GM11168 (cell line): ENCODE measurements around the gene P2RY14.

Experiments used
- in situ Hi-C: fragments of 300-500 bp; cut with MboI; formaldehyde crosslinking; loops from one replicate; pipeline ENCODE4 v1.12.0; 2022; ENCODE audit warnings: low sequenced_read_pairs; ENCODE audit not compliant: unreplicated experiment

P2RY14 gene

GRCh38 chr3:151303751-151304150, 25.4 kb upstream of the P2RY14 start:
- in situ Hi-C loops, result no loop called here

DNA sequence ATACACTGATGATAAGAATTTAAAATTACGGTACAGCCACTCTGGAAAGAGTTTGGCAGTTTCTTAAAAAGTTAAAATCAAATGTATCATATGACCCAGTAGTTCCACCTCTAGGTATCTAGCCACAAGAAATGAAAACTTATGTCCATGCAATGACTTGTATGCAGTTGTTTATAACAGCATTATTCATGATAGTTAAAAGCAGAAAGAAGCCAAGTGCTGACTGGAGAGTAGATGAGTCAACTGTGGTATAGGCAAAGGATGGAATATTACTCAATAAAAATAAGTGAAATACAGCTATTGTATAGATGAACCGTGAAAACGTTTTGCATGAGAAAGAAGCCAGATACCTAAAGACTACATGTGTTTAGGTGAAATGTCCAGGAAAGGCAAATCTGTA, 23.4 kb upstream of the P2RY14 start:
- in situ Hi-C loops, result no loop called here

GRCh38 chr3:151300539-151300938, 22.2 kb upstream of the P2RY14 start:
- in situ Hi-C loops, result no loop called here

DNA sequence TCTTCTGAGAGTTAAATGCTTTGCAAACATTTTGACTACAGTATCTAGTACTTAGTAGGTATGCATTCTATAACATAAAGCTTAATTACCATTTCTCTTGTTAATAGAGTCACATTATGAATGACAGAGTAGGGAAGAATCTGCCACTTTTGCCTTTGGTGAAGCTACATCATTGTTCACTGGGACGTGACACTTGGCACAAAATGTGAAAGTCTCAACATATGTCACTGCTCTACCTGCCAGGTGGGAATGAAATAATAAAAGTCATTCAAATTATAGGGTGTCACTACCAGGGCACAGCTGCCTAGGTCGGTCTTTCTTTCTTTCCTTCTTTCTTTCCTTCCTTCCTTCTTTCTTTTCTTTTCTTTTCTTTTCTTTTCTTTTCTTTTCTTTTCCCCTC, 20.7 kb upstream of the P2RY14 start:
- in situ Hi-C loops, result no loop called here

DNA sequence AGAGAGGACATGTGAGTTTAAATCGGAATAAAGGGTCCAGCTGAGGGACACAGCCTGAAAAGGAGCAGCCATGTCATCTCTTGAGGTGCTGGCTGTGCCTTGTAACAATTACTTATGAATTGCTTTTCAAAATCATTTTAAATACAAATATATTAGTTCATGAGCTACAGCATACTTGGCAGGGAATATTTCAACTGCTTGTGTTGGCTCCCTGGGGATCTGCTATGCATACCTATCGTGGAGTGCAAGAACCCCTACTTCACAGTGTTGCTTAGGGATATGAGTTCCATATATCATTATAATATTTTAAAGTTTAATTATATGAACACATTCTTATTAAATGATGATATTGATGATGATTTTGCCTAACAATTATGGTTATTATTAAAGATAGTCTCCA, 19.1 kb upstream of the P2RY14 start:
- in situ Hi-C loops, result no loop called here

- in situ Hi-C loops, result no loop called here
Measured at GRCh38 chr3:151296226-151296625, 17.9 kb upstream of the P2RY14 start.

- in situ Hi-C loops, result no loop called here
Measured at GRCh38 chr3:151293127-151293526, 14.8 kb upstream of the P2RY14 start.

DNA sequence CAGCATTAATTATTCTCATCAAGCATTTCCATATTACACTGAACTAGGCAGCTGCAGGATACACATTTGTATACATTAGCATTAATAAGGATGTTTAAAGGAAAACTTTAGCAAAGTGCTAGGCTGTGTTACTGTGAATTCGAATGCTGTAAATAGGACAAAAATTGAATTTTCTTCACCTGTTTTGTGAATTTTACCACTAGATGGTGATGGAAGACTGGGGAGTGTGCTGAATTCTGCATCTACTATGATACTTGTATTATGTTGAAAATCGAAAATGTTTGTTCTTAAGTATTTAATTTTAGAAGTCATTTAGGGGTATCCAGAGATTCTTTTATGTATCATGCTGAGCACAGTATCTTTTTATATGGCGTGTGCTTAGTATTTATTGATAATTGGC, 12.3 kb upstream of the P2RY14 start:
- in situ Hi-C loops, result no loop called here

DNA sequence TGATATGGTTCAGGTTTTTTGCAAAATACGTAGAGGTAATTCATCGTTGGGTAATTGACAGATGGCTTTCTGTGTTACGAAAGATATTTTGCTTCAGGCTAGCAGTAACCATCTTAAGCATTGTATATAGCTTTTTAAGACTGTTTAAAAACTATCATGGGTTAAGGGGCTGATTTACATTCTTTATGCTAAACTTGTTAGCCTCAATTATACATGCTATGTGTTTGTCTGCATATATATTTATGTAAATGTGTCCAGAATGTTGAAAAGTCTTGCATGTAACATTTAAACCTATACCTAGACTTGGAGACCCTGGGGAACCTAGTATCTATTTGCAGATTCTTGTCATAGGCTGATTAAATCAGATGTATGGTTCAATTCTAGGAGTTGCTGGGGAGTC, 11.1 kb upstream of the P2RY14 start:
- in situ Hi-C loops, result loop anchor here (5.0 kb wide), 1 partner anchor 62 kb away; no protein-coding TSS in a partner anchor

GRCh38 chr3:151285940-151286339, 7.6 kb upstream of the P2RY14 start:
- in situ Hi-C loops, result loop anchor here (5.0 kb wide), 1 partner anchor 59 kb away; no protein-coding TSS in a partner anchor

DNA sequence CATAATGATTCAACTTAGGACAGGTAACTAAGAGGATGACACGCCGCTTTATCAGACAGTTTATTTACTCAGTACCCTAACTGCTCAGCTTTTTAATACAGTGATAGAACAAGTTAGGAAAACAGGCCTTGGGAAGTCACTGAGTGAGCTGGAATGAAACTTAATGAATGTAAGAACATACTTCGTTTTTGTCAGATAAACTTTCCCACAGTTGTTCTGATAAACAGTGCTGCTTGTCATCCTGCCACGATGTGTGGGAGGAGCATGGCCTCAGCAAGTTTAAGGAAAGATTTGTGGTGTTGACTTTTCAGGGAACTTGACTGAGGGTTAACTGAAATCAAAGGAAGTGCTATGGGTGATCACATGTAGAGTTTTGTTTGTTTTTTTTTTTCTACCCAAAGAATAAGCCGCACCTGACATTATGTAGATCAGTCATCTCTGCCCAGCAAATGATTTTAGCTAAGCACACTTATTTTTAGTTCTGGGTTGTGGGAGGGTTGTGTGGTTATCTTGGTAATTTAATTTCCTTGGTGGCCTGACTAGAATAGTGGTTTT, 5.6 kb upstream of the P2RY14 start:
- in situ Hi-C loops, result no loop called here

DNA sequence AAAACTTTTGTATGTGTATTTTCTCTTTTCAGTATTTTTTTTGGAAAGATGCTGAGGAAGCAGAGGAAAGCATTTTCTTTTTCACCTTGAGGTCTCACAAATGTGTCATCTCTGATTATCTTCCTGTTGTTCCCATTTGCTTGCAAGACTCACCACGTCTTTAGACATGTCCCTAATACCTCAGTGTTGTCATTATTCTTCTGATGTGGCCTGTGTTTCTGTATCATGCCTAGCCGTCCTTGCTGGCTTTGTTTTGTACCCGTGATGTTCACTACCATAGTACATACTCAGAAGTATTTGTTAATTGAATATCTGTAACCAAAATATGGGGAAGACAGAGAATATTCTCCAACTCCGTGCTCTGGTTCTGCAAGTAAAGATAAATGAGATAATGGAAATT, 5.0 kb upstream of the P2RY14 start:
- in situ Hi-C loops, result no loop called here

DNA sequence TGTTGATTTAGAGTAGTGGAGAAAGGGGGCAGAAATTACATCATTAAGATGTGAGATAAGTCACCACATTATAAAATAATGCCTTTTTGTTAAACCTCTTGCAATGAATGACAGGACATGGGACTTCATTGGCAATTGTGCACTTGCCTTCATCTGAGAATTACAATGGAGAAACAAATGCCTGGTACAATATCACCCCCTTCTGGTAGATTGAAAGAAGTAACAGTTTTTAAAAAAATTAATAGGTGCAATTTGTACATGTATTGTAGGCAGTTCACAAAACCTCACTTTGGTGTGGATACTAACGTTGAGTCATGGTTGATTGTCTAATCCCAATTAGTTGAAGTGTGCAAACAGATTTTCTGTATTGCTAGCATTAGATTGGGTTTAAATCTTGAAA, 4.6 kb upstream of the P2RY14 start:
- in situ Hi-C loops, result no loop called here

DNA sequence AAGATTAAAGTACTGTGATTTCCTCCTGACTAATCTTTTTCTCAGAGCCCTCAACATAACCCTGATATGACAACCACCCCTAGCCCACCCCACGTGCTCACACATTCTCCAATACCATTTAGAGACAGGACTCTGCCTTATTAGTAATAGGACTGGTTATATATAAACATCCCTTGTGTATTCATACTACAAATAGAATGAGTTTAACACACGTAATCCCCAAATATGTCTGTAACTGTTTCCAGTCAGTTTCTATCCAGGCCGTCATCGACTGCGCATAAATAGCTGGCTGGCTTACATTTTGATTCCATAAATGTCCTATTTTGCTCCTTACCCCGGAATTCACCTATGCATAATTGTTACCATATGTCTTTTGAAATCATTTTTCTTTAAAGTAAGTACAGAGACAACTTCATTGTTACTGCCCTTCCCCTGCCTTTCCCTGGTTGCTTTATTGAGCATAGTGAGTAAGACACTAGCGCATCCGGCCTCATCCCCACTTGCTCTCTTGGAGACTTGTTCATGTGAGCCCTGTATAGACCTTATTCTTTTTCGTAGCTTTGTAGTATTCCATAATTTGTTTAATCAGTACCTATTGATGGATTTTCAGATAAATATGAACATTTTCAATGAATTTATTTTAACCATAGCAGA, 3.5 kb upstream of the P2RY14 start:
- in situ Hi-C loops, result no loop called here

DNA sequence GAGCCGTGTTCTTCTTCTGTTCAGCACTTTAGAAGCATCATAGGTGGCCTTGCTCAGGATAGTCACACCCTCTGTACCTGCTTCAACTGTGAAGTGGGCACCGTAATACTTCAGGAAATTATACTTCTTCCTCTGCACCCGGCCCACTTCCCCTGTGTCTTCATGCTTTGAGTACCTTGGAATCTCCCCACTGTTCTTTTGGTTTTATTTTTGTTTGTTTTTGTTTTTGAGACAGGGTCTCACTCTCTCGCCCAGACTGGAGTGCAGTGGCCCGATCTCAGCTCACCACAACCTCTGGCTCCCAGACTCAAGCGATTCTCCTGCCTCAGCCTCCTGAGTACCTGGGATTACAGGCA, 1.7 kb downstream of the P2RY14 start:
- in situ Hi-C loops, result loop anchor here (5.0 kb wide), 1 partner anchor 109 kb away; no protein-coding TSS in a partner anchor

- in situ Hi-C loops, result loop anchor here (5.0 kb wide), 1 partner anchor 109 kb away; no protein-coding TSS in a partner anchor
Measured at GRCh38 chr3:151276038-151276686, 2.2 kb downstream of the P2RY14 start.

- in situ Hi-C loops, result loop anchor here (5.0 kb wide), 1 partner anchor 108 kb away; no protein-coding TSS in a partner anchor
Measured at GRCh38 chr3:151275091-151275490, 3.3 kb downstream of the P2RY14 start.

DNA sequence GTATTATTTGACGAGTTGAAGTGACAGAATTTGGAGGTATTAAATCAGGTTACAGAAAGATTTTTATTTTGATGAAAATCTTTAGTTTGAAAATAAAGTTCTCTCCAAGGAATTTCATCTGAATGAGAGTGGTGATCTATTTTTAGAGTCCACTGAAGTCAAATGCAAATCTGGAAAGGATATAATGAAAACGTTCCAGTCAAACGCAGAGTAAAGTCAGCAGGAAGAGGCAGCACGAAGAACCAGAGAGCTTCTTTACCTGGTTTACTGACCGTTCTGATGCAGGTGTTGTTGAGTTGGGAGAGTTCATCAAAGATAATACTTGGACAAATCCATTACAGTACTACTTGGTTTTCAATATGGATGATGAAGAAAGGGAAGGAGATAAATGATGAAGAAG, 8.7 kb downstream of the P2RY14 start:
- in situ Hi-C loops, result no loop called here

DNA sequence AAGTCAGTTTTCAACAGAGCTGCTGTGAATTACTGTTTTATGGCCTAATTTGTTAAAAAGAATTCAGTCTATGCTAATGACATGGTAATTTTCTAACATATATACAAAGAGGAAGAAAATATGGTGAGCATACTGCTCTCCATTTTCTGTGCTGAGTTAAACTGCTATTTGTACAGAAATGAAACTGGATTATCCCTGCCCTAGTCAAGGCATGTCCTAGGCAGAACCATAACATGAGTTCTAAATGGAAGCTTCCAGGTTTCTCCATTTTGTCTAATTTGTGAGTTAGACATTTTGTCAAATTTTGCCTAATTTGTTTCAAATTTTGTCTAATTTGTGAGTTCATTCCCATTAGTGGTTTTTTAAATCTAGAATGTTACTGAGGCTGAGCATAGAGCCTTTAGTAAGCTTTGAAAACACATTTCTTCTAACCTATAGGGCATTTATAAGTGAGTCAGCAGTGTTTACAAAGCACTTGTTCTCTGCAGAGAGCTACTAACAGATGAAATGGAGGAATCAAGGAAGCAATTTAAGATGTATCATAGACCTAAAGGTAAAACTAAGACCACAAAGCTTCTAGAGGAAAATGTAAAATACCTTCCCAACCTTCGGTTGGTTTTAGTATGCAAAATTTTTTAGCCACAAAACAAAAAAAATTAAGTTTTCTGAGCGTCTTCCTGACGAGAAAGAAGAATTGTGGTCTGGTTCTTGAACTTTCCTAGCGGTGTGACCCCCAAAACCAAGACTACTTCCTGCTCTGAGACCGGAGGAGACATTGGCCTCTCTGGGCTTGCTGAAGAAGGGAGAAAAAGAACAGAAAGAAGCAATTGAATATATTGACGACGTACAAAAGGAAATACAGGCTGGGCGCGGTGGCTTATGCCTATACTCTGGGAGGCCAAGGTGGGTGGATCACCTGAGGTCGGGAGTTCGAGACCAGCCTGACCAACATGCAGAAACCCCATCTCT, 9.8 kb downstream of the P2RY14 start:
- in situ Hi-C loops, result no loop called here

DNA sequence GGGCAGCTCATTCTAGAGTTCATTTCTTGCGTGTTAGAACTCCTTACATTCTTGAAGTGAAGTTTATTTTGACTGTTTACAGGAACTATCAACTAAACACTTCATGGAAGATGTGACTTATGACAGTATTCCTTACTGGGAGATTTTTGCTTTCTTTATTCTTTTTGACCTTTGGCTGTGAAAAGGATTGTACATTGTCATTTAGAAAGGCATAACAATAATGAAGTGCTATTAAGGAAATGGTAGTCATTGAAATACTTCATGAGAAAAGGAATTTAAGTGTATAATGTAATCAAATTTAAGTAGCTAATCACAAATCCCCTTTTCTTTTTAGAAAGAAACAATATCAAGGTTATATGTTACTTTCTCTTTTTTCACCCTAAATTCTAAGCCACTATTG, 11.3 kb downstream of the P2RY14 start:
- in situ Hi-C loops, result no loop called here

- in situ Hi-C loops, result no loop called here
Measured at GRCh38 chr3:151265866-151266265, 12.5 kb downstream of the P2RY14 start.
